Ovary (tissue), 9 donors: ENCODE results near the gene ISLR2. TPM values are rescaled to one million over a fixed set of nuclear protein-coding genes. Genes with fewer than 3 reads are reported as not detected.
"Not testable (repeated sequence)": the region's sequence is repeated elsewhere in the genome, so short reads cannot be mapped to it uniquely, and the experiment has no call there.

Source experiments
- DNase-seq, 5 donors: peaks; one replicate each; pipeline ENCODE4 v3.0.0-alpha.2; 2019 to 2020
- H3K27ac ChIP-seq, 2 donors: fragments of 200-600 bp; one replicate each; pipeline versions ENCODE4 v1.5.1 to v1.8.0; 2019 to 2022
- H3K27me3 ChIP-seq: fragments of 200-600 bp; one replicate; pipeline ENCODE4 v1.8.0; 2022
- H3K36me3 ChIP-seq: fragments of 200-600 bp; sonication (generic); one replicate; pipeline ENCODE4 v1.5.1; 2019
- H3K4me1 ChIP-seq: one replicate; pipeline ENCODE4 v1.8.1; 2013; ENCODE audit warnings: mild to moderate bottlenecking, moderate library complexity; ENCODE audit not compliant: insufficient read depth
- H3K4me3 ChIP-seq: fragments of 200-600 bp; sonication (generic); one replicate; pipeline ENCODE4 v1.5.1; 2017
- H3K9me3 ChIP-seq, 2 donors: fragments of 200-600 bp in 1 of 2; sonication (generic) in 1 of 2; one replicate each; pipeline versions ENCODE4 v1.5.1 to v1.8.1; 2013 to 2019; ENCODE audit warnings: mild to moderate bottlenecking in 1 of 2, moderate library complexity in 1 of 2
- CTCF ChIP-seq, 3 donors: fragments of 450-650 bp in 2 of 3; fragments of 200-600 bp in 1 of 3; IDR thresholded peaks; one replicate each; pipeline versions ENCODE4 v1.5.1 to v1.8.0; 2016 to 2022; ENCODE audit warnings: antibody characterized with exemption in 3 of 3, mild to moderate bottlenecking in 1 of 3
- EP300 ChIP-seq: sonication (generic); formaldehyde crosslinking; IDR thresholded peaks from one replicate; pipeline ENCODE4 v1.6.1; 2017; ENCODE audit warnings: antibody characterized with exemption
- POLR2A ChIP-seq: fragments of 450-650 bp; IDR thresholded peaks from one replicate; pipeline ENCODE4 v1.6.1; 2017; ENCODE audit warnings: antibody characterized with exemption, mild to moderate bottlenecking, moderate library complexity
- WGBS, 3 donors: extraction: QIAGEN DNeasy Blood & Tissue Kit in 1 of 3; methylation state at CpG; one replicate each; pipeline versions ENCODE4 v1.1.5 to v1.1.7; 2013 to 2017; 5-methylcytosine and 5-hydroxymethylcytosine counted together
- intact Hi-C, 4 donors: fragments of 100-400 bp; cut with DNase I; formaldehyde crosslinking; loops; one replicate each; pipeline versions ENCODE4 v1.11.0 to v1.15.1; 2022 to 2023
- polyA plus RNA-seq, 2 donors: library from polyadenylated mRNA; stranded (reverse); fragments of 200-250 nt in 1 of 2; fragments of 350-450 nt in 1 of 2; fragmentation: Illumina TruSeq in 1 of 2; extraction: RNeasy Lipid Tissue Mini Kit (QIAGEN cat#74804) in 1 of 2; gene quantifications; one replicate each; pipeline ENCODE4 v1.2.3, GENCODE V29; 2013 to 2014
- total RNA-seq, 7 donors: library from RNA; depleted of rRNA in 2 of 7; stranded (reverse); fragments of >200 nt in 2 of 7; fragmentation: NEBNext Ultra II Directional in 3 of 7; extraction: Animal tissue kit (Norgen Biotek cat#: 25700) in 3 of 7; gene quantifications; one replicate each; pipeline versions ENCODE4 v1.1.0 to v1.2.4, GENCODE V29; 2016 to 2023
- donor health status: DM: no; HTN: no; CAD: no; lungs with moderate emphysema.
- donor health status: DM: no; HTN: no; CAD: no.
- donor health status: Bipolar disorder and iron deficiency.
- donor health status: DM: yes; HTN: yes; CAD: no.
- donor health status: DM: no; HTN: no; CAD: no.
- donor health status: DM: yes; HTN: yes; CAD: no.

Gene ISLR2
- total and polyA plus RNA-seq, 9 donors, result 0.11 to 1.1 (median 0.38) TPM; not detected in 1

- DNase-seq, result no peak
- Histone ChIP-seq H3K4me3 (no peak overlapping the region), H3K27me3 (no peaks in the 10 kb centered on the region), H3K4me1 (no peaks in the 10 kb centered on the region), H3K9me3 (no peaks in the 10 kb centered on the region), H3K36me3 (no peaks in the 10 kb centered on the region), H3K27ac (no peak overlapping the region)
- 75 to 82% (median 80%) methylated on average over 5 of the region's 5 CpGs for WGBS, 3 donors
- intact Hi-C loops, result no loop called here
- no peak for TF ChIP-seq EP300
- no peak for TF ChIP-seq POLR2A
- TF ChIP-seq CTCF (IDR thresholded peaks at IDR 0.05), result no peak
These were observed 22.3 kb upstream of the ISLR2 start for GRCh38 chr15:74108111-74108510.

GRCh38 chr15:74108611-74109010 lies 21.8 kb upstream of the ISLR2 start:
- 78 to 87% (median 81%) methylated on average over 6 of the region's 6 CpGs for WGBS, 3 donors
- H3K27me3 ChIP-seq, DNase-seq, H3K4me1 ChIP-seq, intact Hi-C loops, H3K4me3 ChIP-seq, H3K36me3 ChIP-seq, H3K27ac ChIP-seq, H3K9me3 ChIP-seq: not testable (repeated sequence)

GRCh38 chr15:74109713-74110112 lies 20.7 kb upstream of the ISLR2 start:
- Histone ChIP-seq H3K27me3 (no peaks in the 10 kb centered on the region), H3K4me3 (no peak overlapping the region), H3K4me1 (no peaks in the 10 kb centered on the region), H3K36me3 (no peaks in the 10 kb centered on the region), H3K9me3 (no peaks in the 10 kb centered on the region), H3K27ac (no peak overlapping the region)
- TF ChIP-seq CTCF (IDR thresholded peaks at IDR 0.05) (no peak), POLR2A (no peak), EP300 (no peak)
- DNase-seq, result no peak
- intact Hi-C loops, result no loop called here
- 72 to 81% (median 81%) methylated on average over 7 of the region's 7 CpGs for WGBS, 3 donors

GRCh38 chr15:74120426-74120825 lies 10.0 kb upstream of the ISLR2 start:
- intact Hi-C loops, result loop anchor here in 1 of 4 donors (10.0 kb wide), 2 partner anchors 66 to 146 kb away; no protein-coding TSS in a partner anchor
- TF ChIP-seq CTCF (IDR thresholded peaks at IDR 0.05), result no peak
- no peak for TF ChIP-seq POLR2A
- no peak for TF ChIP-seq EP300
- WGBS, 3 donors, result 46 to 64% (median 49%) methylated on average over 6 of the region's 6 CpGs

GRCh38 chr15:74121039-74121438 lies 9.3 kb upstream of the ISLR2 start:
- no peak for TF ChIP-seq POLR2A
- TF ChIP-seq EP300, result no peak
- TF ChIP-seq CTCF (IDR thresholded peaks at IDR 0.05), result no peak
- Histone ChIP-seq H3K27me3 (no peaks in the 10 kb centered on the region), H3K9me3 (no peaks in the 10 kb centered on the region), H3K4me3 (no peak overlapping the region), H3K36me3 (no peaks in the 10 kb centered on the region), H3K4me1 (no peaks in the 10 kb centered on the region), H3K27ac (no peak overlapping the region)
- no peak for DNase-seq
- 4 to 11% (median 5%) methylated on average over 4 of the region's 4 CpGs for WGBS, 3 donors
- intact Hi-C loops, result loop anchor here in 1 of 4 donors (10.0 kb wide), 2 partner anchors 66 to 146 kb away; no protein-coding TSS in a partner anchor

More at GRCh38 chr15:74120426-74120825, 10.0 kb upstream of the ISLR2 start:
- H3K4me1 ChIP-seq, result no peaks in the 10 kb centered on the region
- no peak overlapping the region for H3K4me3 ChIP-seq
- no peak for DNase-seq
- no peaks in the 10 kb centered on the region for H3K9me3 ChIP-seq
- H3K27me3 ChIP-seq, result no peaks in the 10 kb centered on the region
- H3K27ac ChIP-seq, result no peak overlapping the region
- H3K36me3 ChIP-seq, result no peaks in the 10 kb centered on the region
